Hematopoietic multipotent progenitor cell treated with erythropoietin and hydrocortisone succinate and interleukin-3 and kit ligand, for 15 days (in vitro differentiated cells): ENCODE results near the gene RNMT.
"Not testable (repeated sequence)": the region's sequence is repeated elsewhere in the genome, so short reads cannot be mapped to it uniquely, and the experiment has no call there.

Experiments
- DNase-seq: peaks from one replicate; pipeline ENCODE4 v3.0.0-alpha.2; 2015; ENCODE audit warnings: low spot score

The RNMT gene

GRCh38 chr18:13735681-13736080 lies 9.2 kb downstream of the RNMT start:
- no peak for DNase-seq

DNA sequence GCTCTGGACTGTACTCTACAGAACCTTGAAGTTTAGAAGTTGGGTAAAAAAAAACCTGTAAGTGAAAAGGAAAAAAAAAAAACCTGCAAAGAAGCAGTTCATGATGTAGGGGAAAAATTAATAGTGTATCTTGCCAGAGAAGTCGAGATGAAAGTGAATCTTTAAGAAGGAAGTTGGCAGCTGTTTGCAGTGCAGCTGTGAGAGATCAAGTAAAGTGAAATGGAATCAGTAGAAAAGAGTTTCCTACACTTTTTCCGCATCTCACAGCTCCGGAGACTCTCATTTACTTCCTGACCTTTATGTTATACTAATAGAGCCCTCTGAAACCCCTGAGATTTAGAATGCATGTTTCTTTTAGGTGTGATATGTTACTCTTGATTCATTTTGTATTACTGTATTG lies 19.2 kb downstream of the RNMT start:
- DNase-seq: no peak

GRCh38 chr18:13746633-13747032 lies 20.2 kb downstream of the RNMT start:
- no peak for DNase-seq

GRCh38 chr18:13751599-13751998 lies 25.1 kb downstream of the RNMT start:
- not testable (repeated sequence) for DNase-seq

- no peak for DNase-seq
Measured at GRCh38 chr18:13756261-13756660, 29.8 kb downstream of the RNMT start.

GRCh38 chr18:13756671-13757070 lies 30.2 kb downstream of the RNMT start:
- no peak for DNase-seq

- DNase-seq: no peak
Measured at GRCh38 chr18:13758622-13759021, 32.1 kb downstream of the RNMT start.

GRCh38 chr18:13760047-13760446 lies 33.6 kb downstream of the RNMT start:
- DNase-seq: no peak

DNA sequence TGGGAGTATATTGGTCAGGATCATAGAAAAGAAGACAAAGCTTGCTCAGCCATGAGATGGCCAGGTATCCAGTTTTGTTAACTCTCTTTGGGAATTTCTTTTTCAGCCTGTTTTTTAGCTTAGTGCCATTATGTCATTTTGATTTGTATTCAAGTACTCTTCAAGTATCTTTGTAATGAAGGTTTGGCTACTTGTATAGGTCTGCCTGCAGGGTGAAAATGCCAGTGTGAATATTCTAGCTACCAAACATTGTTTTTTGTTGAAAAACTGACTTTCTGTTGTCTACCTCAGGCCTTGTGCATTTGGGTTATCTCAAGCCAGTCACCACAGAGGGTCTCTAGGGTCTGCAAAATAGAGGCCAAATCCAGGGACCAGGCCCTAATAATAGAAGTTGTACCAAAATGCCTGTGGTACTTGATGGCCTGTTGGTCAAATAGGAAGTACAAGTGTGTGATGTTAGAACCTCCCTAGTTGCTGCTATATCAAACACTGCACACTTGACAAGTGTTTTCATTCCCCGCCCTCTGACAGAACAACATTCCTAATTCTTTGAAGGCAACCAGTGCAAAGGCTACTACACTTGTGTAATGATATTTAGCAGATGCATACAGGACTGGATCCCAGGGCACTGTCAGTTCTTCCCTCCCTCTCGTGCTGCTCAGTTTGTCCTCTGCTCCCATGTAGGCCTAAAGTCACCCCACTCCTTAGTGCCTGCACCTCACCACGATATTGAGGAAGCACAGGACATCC lies 36.4 kb downstream of the RNMT start:
- no peak for DNase-seq

- no peak for DNase-seq
Measured at GRCh38 chr18:13775058-13775457, 48.6 kb downstream of the RNMT start.

DNA sequence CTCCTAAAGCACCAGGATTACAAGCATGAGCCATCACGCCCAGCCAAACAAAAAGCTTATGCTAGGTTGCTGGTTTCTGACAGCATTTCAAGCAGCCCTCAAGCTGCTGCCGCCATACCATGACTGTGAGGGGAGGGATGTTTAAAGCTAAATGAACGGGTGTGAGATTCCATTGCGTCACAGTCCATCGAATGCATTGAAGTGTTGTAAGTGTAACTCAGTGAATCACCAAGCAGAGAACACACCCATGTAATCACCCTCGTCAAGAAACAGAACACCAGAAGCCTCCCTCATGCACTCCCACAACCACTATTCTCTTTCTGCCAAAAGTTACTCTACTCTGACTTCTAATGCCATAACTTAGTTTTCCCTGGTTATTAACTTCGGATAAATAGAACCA lies 64.7 kb downstream of the RNMT start:
- no peak for DNase-seq

DNA sequence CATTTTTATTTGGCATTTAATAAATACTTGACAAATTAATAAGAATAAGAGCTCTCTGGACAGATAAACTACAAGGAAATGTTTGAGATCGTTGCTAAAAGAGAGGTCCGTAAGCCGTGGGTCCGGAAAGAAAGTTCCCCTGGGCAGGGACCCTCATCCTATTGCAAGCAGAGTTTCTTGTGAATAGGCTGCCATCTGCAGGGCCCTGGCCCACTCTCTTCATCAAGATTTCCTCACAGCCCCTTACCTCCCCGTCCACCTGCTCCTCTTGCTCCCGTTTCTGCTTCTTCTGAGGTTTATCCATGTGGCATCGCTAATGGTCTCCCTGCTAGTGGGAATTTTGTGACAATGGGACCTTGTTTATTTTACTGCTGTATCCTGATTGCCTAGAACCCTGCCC lies 67.3 kb downstream of the RNMT start:
- no peak for DNase-seq

DNA sequence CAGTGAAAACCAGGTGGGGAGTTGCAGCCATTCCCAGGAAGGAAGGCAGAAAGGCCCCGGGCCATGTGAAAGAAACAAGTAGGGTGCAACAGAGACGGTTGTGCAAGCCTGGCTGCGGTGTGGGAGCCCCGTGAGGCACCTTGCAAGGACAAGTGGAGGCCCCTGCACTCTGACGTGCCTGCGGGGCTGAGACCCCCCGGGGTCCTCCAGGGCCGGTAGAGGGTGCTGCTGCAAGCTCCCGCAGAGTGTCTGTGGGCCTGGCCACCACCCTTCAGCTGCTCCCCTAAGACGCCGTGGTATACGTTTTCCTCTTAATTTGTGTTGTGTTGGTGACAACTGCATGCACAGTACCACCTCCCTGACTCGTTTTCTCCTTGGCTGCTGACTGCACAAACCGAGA lies 70.0 kb downstream of the RNMT start:
- no peak for DNase-seq

DNA sequence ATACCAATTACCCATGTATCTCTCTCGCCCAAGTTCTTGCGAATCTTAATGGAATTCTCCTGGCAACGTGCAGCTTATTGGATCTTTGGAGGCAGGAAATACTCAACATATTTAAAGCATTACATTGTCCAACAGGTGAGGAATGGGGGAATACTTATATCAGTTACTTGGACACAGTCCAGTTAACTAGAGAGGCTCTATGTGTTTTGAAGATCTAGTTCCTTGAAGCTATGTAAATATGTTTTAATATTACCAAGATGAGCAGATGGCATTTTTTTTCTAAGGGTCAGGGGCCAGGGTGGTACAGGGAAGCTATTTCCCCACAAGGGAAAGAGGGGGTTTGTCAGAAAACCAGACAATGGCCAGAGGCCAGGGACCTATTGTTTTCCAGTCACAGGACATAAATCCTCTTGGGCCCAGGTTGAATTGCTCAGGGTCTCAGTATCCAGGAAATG lies 70.7 kb downstream of the RNMT start:
- DNase-seq: no peak

DNA sequence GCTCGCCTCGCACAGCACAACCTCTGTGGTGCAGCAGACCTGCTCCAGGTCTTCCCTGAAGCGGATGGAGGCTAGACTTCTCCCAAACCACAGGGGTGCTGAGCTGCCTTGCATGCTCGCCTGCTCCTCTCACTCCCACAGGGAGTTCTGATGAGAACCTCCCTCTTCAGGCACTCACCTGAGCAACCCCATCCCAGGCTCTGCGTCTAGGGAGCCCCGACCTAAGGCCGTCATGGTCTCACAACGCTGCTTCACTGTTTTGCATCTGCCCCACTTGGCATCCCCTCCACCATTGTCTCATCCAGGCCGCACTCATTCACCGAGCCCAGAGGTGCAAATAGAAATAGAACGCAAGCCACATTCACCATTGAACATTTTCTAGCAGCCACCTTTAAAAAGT lies 72.9 kb downstream of the RNMT start:
- DNase-seq: no peak

DNA sequence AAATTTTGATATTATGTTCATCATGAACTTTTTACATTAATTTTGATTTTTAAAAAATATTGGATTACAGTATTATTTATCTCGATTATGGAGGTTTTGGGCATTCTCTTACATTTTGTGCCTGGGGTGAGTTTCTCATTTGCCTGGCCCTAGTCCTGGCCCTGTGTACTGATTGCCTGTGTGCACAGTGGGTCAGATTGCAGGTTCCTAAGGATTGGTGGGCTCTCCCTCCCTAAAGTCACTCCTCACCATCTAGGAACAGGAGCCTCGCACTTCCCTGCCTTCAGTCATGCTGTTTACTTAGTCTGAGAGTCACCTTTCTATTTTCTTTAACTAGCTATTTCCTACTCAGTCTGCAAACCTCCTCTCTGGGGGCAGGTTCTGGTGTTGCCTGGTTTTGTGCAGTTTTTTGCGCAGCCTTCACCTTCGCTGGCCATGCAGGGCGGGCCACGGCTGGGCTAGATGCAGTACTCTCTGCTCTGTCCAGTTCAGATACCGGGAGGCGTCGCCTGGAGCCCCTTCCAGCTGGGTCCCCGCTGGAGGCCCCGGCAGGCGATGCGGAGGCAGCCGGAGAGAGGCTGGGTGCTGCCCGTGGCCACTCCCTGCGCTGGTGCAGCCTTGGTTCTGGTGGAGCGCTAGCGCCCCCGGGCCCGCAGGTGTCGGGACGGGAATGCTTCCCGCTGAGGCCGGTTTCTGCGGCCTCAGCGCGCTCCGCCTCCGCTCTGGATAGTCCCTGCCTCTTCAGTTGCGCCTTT lies 74.2 kb downstream of the RNMT start:
- DNase-seq: no peak

GRCh38 chr18:13801260-13801601 lies 74.8 kb downstream of the RNMT start:
- DNase-seq: no peak

DNA sequence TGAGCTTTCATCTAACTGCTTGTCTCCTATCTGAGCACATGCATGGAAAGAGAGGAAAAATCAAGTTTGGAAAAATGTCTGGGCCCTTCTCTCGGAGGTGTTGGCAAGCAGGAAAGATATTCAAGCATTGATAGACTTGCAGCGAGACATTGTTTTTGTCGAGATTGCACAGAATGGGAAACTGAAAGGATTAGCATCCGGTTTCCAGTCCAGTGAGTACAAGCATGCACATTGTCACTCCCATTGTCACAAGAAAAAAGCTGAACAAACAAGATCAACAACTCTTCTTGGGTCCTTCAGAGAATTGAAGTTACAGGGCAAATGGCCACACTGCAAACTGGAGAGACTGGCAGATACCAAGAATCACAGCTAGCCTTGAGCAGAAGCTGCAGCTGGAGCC lies 77.8 kb downstream of the RNMT start:
- no peak for DNase-seq

DNA sequence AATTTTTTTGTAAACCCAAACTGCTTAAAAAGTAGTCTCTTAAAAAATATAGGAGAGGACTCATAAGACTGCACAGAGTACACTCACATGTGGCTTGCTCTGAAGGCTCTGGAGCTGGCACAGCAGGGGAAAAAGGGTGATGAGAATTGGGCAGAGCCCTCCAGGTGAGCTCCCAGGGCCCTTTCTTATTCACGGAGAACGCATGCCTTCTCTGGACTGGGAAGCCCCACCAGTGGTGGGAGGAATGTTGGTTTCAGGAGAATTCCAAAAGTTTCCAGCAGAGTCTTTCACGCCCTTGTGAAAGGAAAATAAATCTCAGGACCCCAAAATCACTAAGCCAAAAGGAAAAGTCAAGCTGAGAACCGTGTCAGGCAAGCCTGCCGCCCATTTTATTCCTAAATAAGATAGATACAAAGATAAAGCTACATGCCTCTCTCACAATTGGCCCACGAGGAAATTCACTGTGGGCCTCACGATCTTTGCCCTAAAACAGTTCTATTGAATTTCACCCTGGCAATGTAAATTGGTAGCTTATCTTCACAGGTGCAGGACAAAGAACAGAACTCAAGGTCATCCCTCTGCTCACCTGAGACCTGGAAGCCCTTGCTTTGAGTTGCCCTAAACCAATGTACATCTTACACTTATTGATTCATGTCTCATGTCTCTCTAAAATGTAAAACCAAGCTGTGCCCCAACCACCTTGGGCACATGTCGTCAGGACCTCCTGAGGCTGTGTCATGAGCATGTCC lies 82.0 kb downstream of the RNMT start:
- DNase-seq: no peak

DNA sequence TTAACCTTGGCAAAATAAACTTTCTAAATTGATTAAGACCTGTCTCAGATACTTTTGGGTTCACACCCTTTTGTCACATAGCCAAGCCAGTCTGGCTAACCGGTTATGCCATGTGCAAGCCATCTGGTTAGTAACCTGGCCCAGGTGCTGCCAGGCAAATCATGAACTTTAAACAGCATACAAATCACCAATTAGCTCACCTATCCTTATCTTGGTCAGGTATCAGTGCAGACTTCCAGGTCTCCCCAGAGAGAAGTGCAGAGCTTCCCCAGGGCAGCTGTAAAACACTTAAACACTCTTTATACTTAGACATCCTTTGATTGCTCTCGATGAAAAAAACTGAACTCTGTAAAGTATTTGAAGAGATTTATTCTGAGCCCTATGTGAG lies 82.6 kb downstream of the RNMT start:
- DNase-seq: no peak

DNA sequence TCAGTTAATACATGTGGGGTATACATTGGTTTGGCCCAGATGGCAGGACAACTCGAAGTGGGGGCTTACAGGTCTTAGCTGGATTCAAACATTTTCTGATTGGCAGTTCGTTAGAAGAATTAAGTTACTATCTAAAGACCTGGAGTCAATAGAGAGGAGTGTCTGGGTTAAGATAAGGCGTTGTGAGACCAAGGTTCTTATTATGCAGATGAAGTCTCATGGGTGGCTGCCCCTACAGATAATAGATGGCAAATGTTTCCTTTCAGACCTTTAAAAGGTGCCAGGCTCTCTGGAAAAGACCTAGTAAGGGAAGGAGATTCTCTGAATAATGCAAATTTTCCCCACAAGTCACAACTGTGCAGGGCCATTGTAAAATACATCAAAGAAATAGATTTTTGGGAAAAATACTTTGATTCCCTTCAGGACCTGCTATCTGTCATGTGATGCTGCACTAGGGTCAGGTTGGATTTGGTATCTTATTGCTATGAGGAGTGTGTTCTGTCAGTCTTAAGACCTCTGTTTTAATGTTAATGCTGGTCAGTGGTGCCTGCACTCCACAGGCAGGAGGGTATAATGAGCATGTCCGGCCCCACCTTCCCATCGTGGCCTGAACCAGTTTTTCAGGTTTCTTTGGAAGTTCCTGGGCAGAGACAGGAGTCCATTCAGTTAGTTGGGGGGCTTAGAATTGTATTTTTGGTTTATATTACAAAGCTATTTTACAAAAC lies 83.2 kb downstream of the RNMT start:
- DNase-seq: no peak

GRCh38 chr18:13810950-13811485 lies 84.5 kb downstream of the RNMT start:
- no peak for DNase-seq
